SK-N-SH treated with all-trans-retinoic acid at 6 μM for 48 hours (cell line): ENCODE measurements around the gene DGKG.

Source experiments
- ATAC-seq: fragments of 200-7000 bp; cut with Tn5 transposase; 3 replicates; pipeline ENCODE4 v1.9.1; 2020; ENCODE audit warnings: mild to moderate bottlenecking, moderate library complexity
- BACH2 ChIP-seq: fragments of 250-450 bp; sonication (Bioruptor Pico); IDR thresholded peaks from 2 replicates; pipeline ENCODE4 v1.9.0; 2021; ENCODE audit warnings: mild to moderate bottlenecking, borderline replicate concordance
- CSDC2 ChIP-seq: fragments of 250-450 bp; sonication (Bioruptor Pico); IDR thresholded peaks from 2 replicates; pipeline ENCODE4 v1.5.0; 2020; ENCODE audit warnings: mild to moderate bottlenecking, moderate library complexity
- ESRRG ChIP-seq: fragments of 250-450 bp; sonication (Bioruptor Pico); IDR thresholded peaks from 2 replicates; pipeline ENCODE4 v1.6.1; 2021; ENCODE audit warnings: mild to moderate bottlenecking
- ISL1 ChIP-seq: fragments of 250-450 bp; sonication (Bioruptor Pico); IDR thresholded peaks from 2 replicates; pipeline ENCODE4 v2.1.2; 2022; ENCODE audit warnings: mild to moderate bottlenecking, moderate library complexity
- OSR1 ChIP-seq: fragments of 250-450 bp; sonication (Bioruptor Pico); IDR thresholded peaks from 2 replicates; pipeline ENCODE4 v1.8.0; 2022; ENCODE audit warnings: moderate library complexity, mild to moderate bottlenecking, inconsistent platforms
- PPARA ChIP-seq: fragments of 250-450 bp; sonication (Bioruptor Pico); IDR thresholded peaks from 2 replicates; pipeline ENCODE4 v1.5.0; 2020; ENCODE audit warnings: mild to moderate bottlenecking, borderline replicate concordance
- RARB ChIP-seq: fragments of 250-450 bp; sonication (Bioruptor Pico); IDR thresholded peaks from 2 replicates; pipeline ENCODE4 v1.8.0; 2021; ENCODE audit warnings: mild to moderate bottlenecking, moderate library complexity
- SNAI2 ChIP-seq: fragments of 250-450 bp; sonication (Bioruptor Pico); IDR thresholded peaks from 2 replicates; pipeline ENCODE4 v1.5.0; 2020; ENCODE audit warnings: mild to moderate bottlenecking, moderate library complexity
- TCF4 ChIP-seq: fragments of 250-450 bp; sonication (Bioruptor Pico); IDR thresholded peaks from 2 replicates; pipeline ENCODE4 v1.8.0; 2021; ENCODE audit warnings: mild to moderate bottlenecking, moderate library complexity, borderline replicate concordance
- ZC3H10 ChIP-seq: fragments of 250-450 bp; sonication (Bioruptor Pico); IDR thresholded peaks from 2 replicates; pipeline ENCODE4 v1.5.1; 2021; ENCODE audit warnings: mild to moderate bottlenecking, moderate library complexity
- ZNF565 ChIP-seq: fragments of 450-650 bp; formaldehyde crosslinking; conservative IDR thresholded peaks from 2 replicates; pipeline ENCODE4 v1.5.0; 2020; ENCODE audit warnings: low read depth, mild to moderate bottlenecking, moderate library complexity
- ZNF70 ChIP-seq: fragments of 450-650 bp; formaldehyde crosslinking; IDR thresholded peaks from 2 replicates; pipeline ENCODE4 v1.5.0; 2020; ENCODE audit warnings: mild to moderate bottlenecking, moderate library complexity
- ZNF8 ChIP-seq: fragments of 450-650 bp; formaldehyde crosslinking; IDR thresholded peaks from 2 replicates; pipeline ENCODE4 v1.5.0; 2020; ENCODE audit warnings: mild to moderate bottlenecking, moderate library complexity
- TF ChIP-seq, protein P1 (sequence below): fragments of 250-450 bp; sonication (Bioruptor Pico); IDR thresholded peaks from 2 replicates; pipeline ENCODE4 v1.5.1; 2020; ENCODE audit warnings: low read depth, mild to moderate bottlenecking, moderate library complexity
- TF ChIP-seq, protein P2 (sequence below): fragments of 250-450 bp; sonication (Bioruptor Pico); IDR thresholded peaks from 2 replicates; pipeline ENCODE4 v1.5.0; 2020; ENCODE audit warnings: mild to moderate bottlenecking, moderate library complexity
- TF ChIP-seq, protein P3 (sequence below): fragments of 250-450 bp; sonication (Bioruptor Pico); IDR thresholded peaks from 2 replicates; pipeline ENCODE4 v1.8.0; 2020; ENCODE audit warnings: mild to moderate bottlenecking, moderate library complexity, borderline replicate concordance

Gene DGKG

DNA sequence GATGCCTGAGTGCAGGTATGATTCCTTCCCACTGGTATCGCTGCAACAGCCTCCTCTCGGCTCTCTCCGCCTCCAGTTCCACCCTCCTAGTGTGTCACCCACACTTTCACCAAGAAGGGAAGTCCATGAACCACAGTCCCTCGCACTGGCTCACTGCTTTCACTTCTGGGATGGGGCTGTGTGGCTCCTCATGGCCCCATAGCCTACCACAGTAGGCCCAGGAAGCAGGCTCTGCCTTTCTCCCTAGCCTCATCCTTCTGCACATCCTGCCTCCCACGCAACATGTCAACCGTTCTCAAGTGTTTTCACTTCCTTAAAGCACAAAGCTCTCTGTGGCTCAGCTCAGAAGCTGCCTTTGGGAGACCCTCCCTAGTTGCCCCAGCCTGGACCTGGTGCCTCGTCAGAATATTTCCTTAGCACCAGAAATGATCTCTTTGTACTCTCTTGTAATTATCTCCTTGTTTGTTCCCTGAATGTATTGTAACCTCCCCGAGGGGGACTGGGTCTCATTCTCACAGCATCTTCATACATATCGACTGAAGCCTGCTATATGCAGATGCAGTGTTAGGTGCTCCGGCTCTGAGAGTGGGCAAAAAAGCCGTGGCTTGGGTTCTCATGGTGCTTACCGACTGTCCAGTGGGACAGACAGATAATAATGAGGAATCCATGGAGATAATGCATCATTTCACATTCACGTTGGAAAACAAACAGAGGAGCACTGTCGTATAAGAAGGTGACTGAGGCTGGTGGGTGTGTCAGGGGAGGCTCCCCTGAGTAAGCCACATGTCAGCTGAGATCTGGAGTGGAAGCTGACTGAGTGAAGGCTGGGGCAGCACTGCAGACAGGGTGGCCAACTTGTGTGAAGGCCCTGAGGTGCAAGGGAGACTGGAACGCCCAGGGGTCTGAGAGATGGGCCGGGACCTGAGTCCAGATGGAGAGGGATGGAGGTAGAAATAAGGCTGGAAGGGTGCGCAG, 107.1 kb downstream of the DGKG start:
- no peak for TF ChIP-seq ZNF70 (CRISPR knock-in tag)
- TF ChIP-seq ZC3H10 = no peak
- TF ChIP-seq, protein P1, sequence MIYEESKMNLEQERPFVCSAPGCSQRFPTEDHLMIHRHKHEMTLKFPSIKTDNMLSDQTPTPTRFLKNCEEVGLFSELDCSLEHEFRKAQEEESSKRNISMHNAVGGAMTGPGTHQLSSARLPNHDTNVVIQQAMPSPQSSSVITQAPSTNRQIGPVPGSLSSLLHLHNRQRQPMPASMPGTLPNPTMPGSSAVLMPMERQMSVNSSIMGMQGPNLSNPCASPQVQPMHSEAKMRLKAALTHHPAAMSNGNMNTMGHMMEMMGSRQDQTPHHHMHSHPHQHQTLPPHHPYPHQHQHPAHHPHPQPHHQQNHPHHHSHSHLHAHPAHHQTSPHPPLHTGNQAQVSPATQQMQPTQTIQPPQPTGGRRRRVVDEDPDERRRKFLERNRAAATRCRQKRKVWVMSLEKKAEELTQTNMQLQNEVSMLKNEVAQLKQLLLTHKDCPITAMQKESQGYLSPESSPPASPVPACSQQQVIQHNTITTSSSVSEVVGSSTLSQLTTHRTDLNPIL (CRISPR knock-in tag) = no peak
- no peak for TF ChIP-seq TCF4 (CRISPR knock-in tag)
- TF ChIP-seq OSR1 (CRISPR knock-in tag) = no peak
- no peak for ATAC-seq

DNA sequence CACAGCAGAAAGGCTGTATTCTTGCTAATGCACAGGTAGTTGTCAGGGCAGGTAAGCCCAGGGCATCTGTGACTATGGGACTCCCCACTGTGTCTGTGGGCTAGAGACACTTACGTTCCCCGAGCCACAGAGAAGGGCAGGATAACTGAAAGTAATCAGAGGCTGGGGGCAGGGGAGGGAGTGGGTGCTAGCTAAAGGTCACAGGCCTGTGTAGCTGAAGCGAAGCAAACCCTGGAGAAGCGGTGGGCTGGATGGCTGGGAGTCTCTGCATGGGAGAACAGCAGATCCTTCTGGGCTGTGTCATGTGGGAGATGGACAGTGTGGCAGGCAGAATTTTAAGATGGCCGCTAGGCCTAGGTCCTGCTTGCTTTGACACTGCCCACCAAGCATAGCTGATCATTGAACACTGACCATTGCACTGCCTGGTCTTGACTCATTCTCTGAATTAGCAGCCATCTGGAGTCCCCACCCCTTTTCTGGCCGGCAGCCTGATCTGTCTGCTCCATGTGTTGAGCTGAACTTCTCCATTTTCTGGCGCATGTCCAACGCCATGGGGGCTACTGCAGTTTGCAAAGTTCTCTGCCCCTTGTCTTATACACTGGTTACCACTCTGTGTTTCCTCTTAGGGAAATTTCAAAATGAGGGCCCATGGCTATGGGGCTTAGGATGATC, 110.0 kb downstream of the DGKG start:
- no peak for TF ChIP-seq SNAI2
- TF ChIP-seq, protein P2, sequence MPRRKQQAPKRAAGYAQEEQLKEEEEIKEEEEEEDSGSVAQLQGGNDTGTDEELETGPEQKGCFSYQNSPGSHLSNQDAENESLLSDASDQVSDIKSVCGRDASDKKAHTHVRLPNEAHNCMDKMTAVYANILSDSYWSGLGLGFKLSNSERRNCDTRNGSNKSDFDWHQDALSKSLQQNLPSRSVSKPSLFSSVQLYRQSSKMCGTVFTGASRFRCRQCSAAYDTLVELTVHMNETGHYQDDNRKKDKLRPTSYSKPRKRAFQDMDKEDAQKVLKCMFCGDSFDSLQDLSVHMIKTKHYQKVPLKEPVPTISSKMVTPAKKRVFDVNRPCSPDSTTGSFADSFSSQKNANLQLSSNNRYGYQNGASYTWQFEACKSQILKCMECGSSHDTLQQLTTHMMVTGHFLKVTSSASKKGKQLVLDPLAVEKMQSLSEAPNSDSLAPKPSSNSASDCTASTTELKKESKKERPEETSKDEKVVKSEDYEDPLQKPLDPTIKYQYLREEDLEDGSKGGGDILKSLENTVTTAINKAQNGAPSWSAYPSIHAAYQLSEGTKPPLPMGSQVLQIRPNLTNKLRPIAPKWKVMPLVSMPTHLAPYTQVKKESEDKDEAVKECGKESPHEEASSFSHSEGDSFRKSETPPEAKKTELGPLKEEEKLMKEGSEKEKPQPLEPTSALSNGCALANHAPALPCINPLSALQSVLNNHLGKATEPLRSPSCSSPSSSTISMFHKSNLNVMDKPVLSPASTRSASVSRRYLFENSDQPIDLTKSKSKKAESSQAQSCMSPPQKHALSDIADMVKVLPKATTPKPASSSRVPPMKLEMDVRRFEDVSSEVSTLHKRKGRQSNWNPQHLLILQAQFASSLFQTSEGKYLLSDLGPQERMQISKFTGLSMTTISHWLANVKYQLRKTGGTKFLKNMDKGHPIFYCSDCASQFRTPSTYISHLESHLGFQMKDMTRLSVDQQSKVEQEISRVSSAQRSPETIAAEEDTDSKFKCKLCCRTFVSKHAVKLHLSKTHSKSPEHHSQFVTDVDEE (CRISPR knock-in tag) = no peak
- no peak for TF ChIP-seq ZNF8 (CRISPR knock-in tag)
- no peak for ATAC-seq

DNA sequence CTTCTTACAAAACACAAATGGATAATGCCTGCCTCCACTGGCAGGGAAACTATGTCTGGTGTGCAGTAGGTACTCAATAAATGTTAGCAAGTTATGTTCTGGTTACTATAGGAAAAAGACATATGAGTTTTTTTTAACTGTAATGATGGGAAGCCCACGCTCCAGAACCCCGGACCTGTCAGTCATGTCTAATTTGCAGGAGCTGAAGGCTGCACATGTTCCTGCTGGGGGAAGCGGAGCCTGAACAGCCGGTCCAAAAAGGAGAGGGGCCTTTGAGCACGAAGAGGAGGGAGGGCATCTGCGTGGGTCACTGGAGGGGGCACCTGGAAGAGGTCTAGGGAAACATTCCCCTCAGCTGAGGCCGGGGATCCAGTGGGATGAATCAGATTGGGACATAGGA, 113.2 kb downstream of the DGKG start:
- no peak for TF ChIP-seq ZC3H10
- TF ChIP-seq, protein P2 (CRISPR knock-in tag) = no peak
- TF ChIP-seq SNAI2 = no peak
- no peak for TF ChIP-seq BACH2 (CRISPR knock-in tag)
- TF ChIP-seq, protein P3, sequence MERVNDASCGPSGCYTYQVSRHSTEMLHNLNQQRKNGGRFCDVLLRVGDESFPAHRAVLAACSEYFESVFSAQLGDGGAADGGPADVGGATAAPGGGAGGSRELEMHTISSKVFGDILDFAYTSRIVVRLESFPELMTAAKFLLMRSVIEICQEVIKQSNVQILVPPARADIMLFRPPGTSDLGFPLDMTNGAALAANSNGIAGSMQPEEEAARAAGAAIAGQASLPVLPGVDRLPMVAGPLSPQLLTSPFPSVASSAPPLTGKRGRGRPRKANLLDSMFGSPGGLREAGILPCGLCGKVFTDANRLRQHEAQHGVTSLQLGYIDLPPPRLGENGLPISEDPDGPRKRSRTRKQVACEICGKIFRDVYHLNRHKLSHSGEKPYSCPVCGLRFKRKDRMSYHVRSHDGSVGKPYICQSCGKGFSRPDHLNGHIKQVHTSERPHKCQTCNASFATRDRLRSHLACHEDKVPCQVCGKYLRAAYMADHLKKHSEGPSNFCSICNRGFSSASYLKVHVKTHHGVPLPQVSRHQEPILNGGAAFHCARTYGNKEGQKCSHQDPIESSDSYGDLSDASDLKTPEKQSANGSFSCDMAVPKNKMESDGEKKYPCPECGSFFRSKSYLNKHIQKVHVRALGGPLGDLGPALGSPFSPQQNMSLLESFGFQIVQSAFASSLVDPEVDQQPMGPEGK = no peak
- TF ChIP-seq, protein P1 (CRISPR knock-in tag) = no peak
- TF ChIP-seq CSDC2 (CRISPR knock-in tag) = no peak
- no peak for TF ChIP-seq ZNF565 (CRISPR knock-in tag)
- no peak for TF ChIP-seq ZNF8 (CRISPR knock-in tag)
- no peak for TF ChIP-seq ISL1 (CRISPR knock-in tag)
- TF ChIP-seq OSR1 (CRISPR knock-in tag) = no peak
- TF ChIP-seq PPARA = no peak
- TF ChIP-seq ESRRG (CRISPR knock-in tag) = no peak
- TF ChIP-seq RARB (CRISPR knock-in tag) = no peak
- ATAC-seq = no peak
